Measurements from ENCODE around the gene NCK2. TPM values are rescaled to one million over a fixed set of nuclear protein-coding genes. Genes with fewer than 3 reads are reported as not detected.

Gene NCK2
- total and polyA plus RNA-seq, 2 of the 13 experiments (the other 11 are each of a cell fraction or from before 2014, with no cell fraction given): 14.8 to 23.5 TPM

GRCh38 chr2:105904938-105905337, 160.2 kb downstream of the NCK2 start:
- Histone ChIP-seq H3K4me3 (replicated peaks in 1 of 3; ENCODE audit: insufficient read depth in 1 of 3, low read depth in 2 of 3, low read length in 3 of 3) (no peak overlapping the region), H3K36me3 (replicated peaks in 1 of 2; ENCODE audit: control insufficient read depth in 1 of 2, insufficient read depth in 2 of 2, low read length in 2 of 2) (no peaks in the 10 kb centered on the region), H3K4me2 (ENCODE audit: low read depth, low read length) (no peak overlapping the region), H4K20me1 (ENCODE audit: insufficient read depth, low read length) (no peaks in the 10 kb centered on the region), H3K9ac (ENCODE audit: insufficient read depth, low read depth, low read length) (no peak overlapping the region), H3K27ac (ENCODE audit: extremely low read length, insufficient read depth, low read length) (no peak overlapping the region), H3K9me3 (ENCODE audit: low read length) (no peaks in the 10 kb centered on the region), H3K27me3 (ENCODE audit: control insufficient read depth in 1 of 2, insufficient read depth in 2 of 2, low read length in 2 of 2) (no peaks in the 10 kb centered on the region; a peak in 1 of 5 replicates), H3K4me1 (ENCODE audit: insufficient read depth, low read length) (peaks cover 15% of the 10 kb centered on the region), H2AFZ (ENCODE audit: low read length) (no peak overlapping the region), H3K79me2 (ENCODE audit: insufficient read depth, low read length) (no peaks in the 10 kb centered on the region)
- 43% methylated on average over 2 of the region's 2 CpGs for WGBS (ENCODE audit: low lambda C conversion rate)
- DNase-seq (ENCODE audit: low spot score) (no peak), ATAC-seq (no peak), FAIRE-seq (no peak)
- BruUV-seq (replicated peaks): no TSS peak
- no peak for TF ChIP-seq FUBP1 (CRISPR knock-in tag; IDR thresholded peaks at IDR 0.05; ENCODE audit: borderline replicate concordance)
- TF ChIP-seq ZNF430 (CRISPR knock-in tag; IDR thresholded peaks at IDR 0.05): no peak
- no peak for TF ChIP-seq HMGXB4 (CRISPR knock-in tag; IDR thresholded peaks at IDR 0.05; ENCODE audit: borderline replicate concordance in 1 of 2, low read depth in 1 of 2)
- no peak for TF ChIP-seq FOSL2 (CRISPR knock-in tag; IDR thresholded peaks at IDR 0.05)
- TF ChIP-seq ZMAT3 (CRISPR knock-in tag; conservative IDR thresholded peaks at IDR 0.05): no peak
- TF ChIP-seq ZNF337 (CRISPR knock-in tag; IDR thresholded peaks at IDR 0.05; ENCODE audit: borderline replicate concordance, low read depth): no peak
- TF ChIP-seq HNRNPUL1 (IDR thresholded peaks at IDR 0.05; ENCODE audit: low read depth, low read length): no peak
- no peak for TF ChIP-seq GRHL1 (CRISPR knock-in tag; conservative IDR thresholded peaks at IDR 0.05)
- TF ChIP-seq CREM (IDR thresholded peaks at IDR 0.05): no peak
- TF ChIP-seq CREM (CRISPR knock-in tag; IDR thresholded peaks at IDR 0.05): no peak
- no peak for TF ChIP-seq ZKSCAN5 (CRISPR knock-in tag; IDR thresholded peaks at IDR 0.05)
- no peak for TF ChIP-seq ZNF777 (CRISPR knock-in tag; IDR thresholded peaks at IDR 0.05)
- no peak for TF ChIP-seq KMT2A (CRISPR knock-in tag; IDR thresholded peaks at IDR 0.05)
- TF ChIP-seq SOX5 (CRISPR knock-in tag; IDR thresholded peaks at IDR 0.05; ENCODE audit: borderline replicate concordance): no peak
- no peak for TF ChIP-seq ZNF550 (CRISPR knock-in tag; IDR thresholded peaks at IDR 0.05; ENCODE audit: borderline replicate concordance)
- no peak for TF ChIP-seq SMAD1 (CRISPR knock-in tag; IDR thresholded peaks at IDR 0.05; ENCODE audit: borderline replicate concordance, low read depth)
- TF ChIP-seq ZNF296 (CRISPR knock-in tag; conservative IDR thresholded peaks at IDR 0.05): no peak
- in situ Hi-C loops (cut with HindIII; ENCODE audit: extremely low pct_ligation_motif_present, low pct_unique_long_range_greater_than_20kb): no loop called here
- ChIA-PET POLR2A (no interaction called here), CTCF (ENCODE audit: low intra/inter-chr PET ratio, low total read pairs) (no interaction called here)
- intact Hi-C loops (cut with micrococcal nuclease; ENCODE audit: unreplicated experiment): no loop called here

Data from HepG2 (cell line).